KOPT-K1 (cell line): Measurements from ENCODE around the gene CADPS2.

Experiments used
- H3K27ac ChIP-seq: fragments of 200-600 bp; sonication (generic); 2 replicates; pipeline ENCODE4 v1.5.1; 2016; ENCODE audit warnings: antibody characterized with exemption, mild to moderate bottlenecking, low read depth, low read length; ENCODE audit not compliant: poor library complexity, severe bottlenecking
- H3K36me3 ChIP-seq: fragments of 200-600 bp; sonication (generic); 2 replicates; pipeline ENCODE4 v1.5.1; 2017; ENCODE audit warnings: antibody characterized with exemption, mild to moderate bottlenecking, low read length, moderate library complexity; ENCODE audit not compliant: insufficient read depth
- H3K9me3 ChIP-seq: fragments of 200-600 bp; sonication (generic); 2 replicates; pipeline ENCODE4 v1.5.1; 2017; ENCODE audit warnings: antibody characterized with exemption, low read length, mild to moderate bottlenecking; ENCODE audit not compliant: insufficient read depth, poor library complexity, severe bottlenecking

Gene CADPS2

DNA sequence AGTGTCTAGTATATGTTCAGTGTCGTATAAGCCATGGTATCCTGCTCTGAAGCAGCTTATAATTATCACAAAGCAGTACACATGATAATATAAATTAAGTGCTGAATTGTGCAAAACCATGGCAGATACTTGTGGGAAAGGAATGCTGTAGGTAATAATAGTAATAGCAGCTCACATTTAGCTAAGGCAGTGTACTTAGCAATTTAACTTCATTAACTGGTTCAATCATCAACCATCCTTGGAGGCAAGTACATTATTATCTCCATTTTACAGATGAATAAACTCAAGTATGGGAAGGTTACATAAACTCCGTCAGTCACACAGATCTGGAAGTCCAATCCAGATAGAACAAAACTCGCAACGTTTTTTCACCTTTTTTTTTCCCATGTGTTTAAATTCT lies 161.9 kb downstream of the CADPS2 start:
- no peaks in the 10 kb centered on the region for H3K9me3 ChIP-seq
- H3K36me3 ChIP-seq: no peaks in the 10 kb centered on the region
- no peak overlapping the region for H3K27ac ChIP-seq

DNA sequence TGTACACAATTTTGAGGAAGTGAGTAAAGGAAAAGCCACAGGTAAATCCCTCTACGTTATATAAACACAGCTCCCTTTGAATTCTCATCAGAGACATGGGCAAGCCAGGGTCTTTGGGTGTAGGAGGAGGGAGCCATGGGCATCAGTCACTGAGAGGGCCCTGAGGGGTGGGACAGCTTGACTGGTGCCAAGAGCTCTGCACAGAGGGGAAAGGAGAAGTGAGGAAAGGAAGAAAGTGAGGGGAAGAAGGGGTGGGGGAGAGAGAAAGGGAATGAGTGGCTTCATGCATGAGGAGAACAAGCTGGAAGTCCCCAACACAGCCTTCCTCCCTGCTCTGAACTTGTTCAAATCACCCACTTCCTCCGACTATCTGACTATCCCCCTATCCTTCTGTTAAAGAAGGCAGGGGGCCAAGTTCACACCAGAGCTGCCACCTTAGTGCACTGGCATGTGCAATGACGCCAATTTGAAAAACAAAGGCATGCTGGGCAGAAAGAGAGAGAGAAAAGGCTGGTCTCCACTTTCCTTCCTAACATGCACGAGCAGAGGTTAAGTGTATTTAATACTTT lies 167.2 kb downstream of the CADPS2 start:
- Histone ChIP-seq H3K36me3 (no peaks in the 10 kb centered on the region), H3K27ac (no peak overlapping the region), H3K9me3 (no peaks in the 10 kb centered on the region)

DNA sequence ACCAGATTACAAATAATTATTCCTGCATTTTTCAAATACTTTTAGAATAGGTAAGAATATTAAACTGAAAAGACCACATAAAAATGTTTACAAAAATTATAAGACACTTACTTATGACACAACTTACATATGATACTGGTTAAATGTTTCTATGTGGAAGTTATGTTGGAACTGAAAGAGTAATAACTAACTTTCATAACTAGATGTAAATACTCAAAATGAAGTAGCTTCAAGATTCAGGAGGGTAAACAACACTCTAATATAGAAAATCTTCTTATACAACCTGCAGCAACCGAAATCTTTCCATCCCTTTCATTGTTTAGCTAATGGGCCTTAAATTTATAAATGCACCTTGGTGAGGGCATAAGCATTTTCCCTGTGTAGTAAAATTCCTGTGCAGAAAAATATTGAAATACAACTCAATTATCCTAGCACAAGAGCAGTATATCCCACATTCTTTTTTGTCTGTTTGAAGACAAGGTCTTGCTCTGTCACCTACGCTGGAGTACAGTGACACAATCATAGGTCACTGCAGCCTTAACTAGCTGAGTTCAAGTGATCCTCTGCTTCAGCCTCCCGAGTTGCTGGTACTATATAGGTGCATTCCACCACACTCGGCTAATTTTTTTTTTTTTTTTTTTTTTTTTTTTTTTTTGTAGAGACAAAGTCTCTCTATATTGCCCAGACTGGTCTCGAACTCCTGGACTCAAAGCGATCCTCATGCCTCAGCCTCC lies 168.7 kb downstream of the CADPS2 start:
- Histone ChIP-seq H3K27ac (no peak overlapping the region), H3K36me3 (no peaks in the 10 kb centered on the region), H3K9me3 (no peaks in the 10 kb centered on the region)

DNA sequence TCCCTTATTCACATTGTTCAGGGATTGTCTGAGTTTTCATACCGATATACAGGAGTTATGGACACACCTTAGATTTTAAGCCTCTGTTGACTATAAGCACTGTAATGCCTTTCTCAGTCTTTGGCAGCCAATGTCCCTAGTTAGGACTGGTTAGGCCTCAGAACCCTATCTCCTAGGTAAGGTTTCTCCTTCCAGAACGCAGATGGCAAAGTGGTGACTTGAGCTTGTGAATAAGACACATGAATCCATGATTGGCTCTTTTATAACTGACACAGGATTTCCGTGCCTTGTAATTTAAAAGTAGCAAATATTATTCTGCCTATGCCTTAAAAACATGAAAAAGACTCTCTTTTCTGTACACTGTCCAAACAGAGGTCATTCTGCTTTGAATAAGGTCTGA lies 171.1 kb downstream of the CADPS2 start:
- H3K27ac ChIP-seq: no peak overlapping the region
- H3K36me3 ChIP-seq: no peaks in the 10 kb centered on the region
- no peaks in the 10 kb centered on the region for H3K9me3 ChIP-seq

DNA sequence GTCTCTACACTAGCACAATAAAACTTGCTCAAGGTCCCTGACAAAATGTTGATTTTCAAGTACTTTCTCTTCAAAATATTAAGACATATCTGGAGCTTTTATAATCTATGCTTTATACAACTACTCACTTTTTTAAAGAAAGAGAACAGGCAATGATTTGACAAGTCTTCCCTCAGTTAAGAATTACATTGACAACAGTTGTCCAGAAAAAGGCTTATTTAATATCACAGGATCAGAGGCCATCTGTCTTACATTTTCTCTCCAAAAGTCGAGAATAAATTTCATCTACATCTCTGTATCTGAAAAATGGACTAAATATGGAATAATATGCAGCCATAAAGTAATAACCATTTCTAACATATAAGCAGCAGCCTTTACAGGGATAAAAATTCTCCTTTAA lies 175.3 kb downstream of the CADPS2 start:
- Histone ChIP-seq H3K9me3 (no peaks in the 10 kb centered on the region), H3K27ac (no peak overlapping the region), H3K36me3 (no peaks in the 10 kb centered on the region)

DNA sequence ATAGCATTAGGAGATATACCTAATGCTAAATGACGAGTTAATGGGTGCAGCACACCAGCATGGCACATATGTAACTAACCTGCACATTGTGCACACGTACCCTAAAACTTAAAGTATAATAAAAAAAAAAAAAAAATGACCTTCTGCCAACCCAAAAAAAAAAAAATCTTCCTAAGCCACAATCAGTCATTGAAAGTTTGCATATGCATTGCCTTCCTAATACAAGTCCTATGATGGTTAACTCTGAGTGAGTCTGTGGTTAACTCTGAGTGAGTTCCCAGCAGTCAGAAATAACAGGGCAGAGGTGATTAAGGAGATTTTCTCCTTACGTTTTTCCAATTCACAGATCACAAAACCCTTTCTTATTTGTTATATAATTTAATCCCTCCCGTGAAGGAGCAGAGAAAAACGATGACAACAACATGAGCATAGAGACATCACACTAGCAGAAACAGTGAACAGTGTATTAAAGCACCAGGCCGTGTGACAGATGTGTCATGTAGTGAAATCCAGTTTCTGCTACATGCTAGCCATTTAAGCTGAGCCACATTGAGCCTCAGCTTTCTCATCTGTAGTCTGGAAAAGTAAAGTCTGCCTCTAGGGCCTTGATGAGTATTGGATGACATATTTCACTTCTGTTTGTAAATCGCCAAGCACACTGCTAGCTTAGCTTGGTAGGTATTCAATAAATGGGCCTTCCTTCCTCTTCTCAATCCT lies 176.2 kb downstream of the CADPS2 start:
- H3K9me3 ChIP-seq: no peaks in the 10 kb centered on the region
- no peaks in the 10 kb centered on the region for H3K36me3 ChIP-seq
- no peak overlapping the region for H3K27ac ChIP-seq

DNA sequence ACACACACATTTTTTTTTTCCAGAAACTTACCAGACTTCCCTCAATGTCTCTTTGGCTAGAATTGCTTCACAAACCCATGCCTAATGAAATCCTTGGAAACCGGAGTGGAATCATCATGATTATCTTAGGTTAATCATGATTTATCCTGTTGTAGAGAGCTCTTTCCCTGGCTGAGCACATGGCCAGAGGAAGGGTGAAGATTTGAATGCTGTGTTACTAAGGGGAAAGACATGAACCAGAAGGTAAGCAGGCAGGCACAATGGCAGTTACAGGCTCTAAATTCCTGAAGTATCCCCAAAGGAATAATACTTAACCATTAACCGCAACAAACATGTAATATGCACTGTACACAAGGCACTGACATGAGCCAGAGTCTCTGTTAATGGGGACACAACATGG lies 179.4 kb downstream of the CADPS2 start:
- Histone ChIP-seq H3K9me3 (no peaks in the 10 kb centered on the region), H3K27ac (no peak overlapping the region), H3K36me3 (no peaks in the 10 kb centered on the region)

DNA sequence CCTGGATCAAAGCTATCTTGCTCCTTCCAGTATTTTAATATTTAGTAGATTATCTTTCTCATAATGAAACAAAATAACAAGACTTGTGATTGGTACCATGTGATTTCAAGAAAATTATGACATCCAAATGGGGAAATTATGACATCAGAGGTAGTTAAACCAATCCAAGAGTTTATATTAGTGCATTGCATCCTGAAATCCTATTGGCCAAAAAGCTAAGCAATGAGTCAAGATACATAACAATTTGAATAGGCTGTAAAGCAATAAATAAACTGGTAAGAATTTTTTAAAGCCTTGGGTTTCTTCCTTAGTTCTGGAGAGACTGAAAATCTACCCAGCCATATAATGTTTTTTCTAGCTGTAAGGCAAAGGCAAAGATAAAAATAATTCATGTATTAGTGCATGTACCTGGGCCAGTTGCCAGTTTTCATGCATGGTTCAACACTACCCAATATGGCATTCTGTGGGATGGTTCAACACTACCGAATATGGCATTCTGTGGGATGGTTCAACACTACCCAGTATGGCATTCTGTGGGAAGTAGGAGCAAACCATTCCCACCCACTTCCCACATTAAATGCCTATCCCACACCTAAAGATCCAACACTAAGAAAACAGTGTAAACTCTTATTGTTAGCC lies 183.3 kb downstream of the CADPS2 start, which contains the start of gene RNF148:
TSS of gene RNF148 (minus strand) at position 51 of the 639 bp plus-strand sequence. CDS start 172 bp downstream, outside the sequence.
- Histone ChIP-seq H3K27ac (no peak within 1 kb of the TSS), H3K9me3 (no peaks in the 10 kb centered on the region), H3K36me3 (no peaks in the 10 kb centered on the region)

DNA sequence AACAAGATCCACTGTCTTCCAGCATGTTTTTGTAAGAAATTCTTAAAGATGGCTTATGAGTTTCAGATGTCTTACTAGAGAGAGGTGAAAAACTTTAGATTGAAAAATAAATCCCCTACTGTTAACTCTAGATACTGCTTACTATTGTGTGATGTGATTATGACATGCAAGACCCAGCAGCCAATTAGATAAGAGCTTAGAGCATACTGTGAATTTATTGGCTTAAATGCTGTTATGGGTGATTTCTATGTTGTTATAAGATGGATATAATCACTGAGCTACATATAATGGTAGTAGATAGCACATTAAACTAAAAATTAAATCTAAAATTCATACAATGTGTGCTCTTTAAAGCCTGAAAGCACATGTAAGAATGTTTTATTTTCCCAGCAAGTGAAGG lies 187.2 kb downstream of the CADPS2 start, which contains the start of gene RNF133:
TSS of gene RNF133 (minus strand) at position 101 of the 400 bp plus-strand sequence. CDS start 199 bp downstream, outside the sequence.
- H3K9me3 ChIP-seq: no peaks in the 10 kb centered on the region
- no peak within 1 kb of the TSS for H3K27ac ChIP-seq
- no peaks in the 10 kb centered on the region for H3K36me3 ChIP-seq

DNA sequence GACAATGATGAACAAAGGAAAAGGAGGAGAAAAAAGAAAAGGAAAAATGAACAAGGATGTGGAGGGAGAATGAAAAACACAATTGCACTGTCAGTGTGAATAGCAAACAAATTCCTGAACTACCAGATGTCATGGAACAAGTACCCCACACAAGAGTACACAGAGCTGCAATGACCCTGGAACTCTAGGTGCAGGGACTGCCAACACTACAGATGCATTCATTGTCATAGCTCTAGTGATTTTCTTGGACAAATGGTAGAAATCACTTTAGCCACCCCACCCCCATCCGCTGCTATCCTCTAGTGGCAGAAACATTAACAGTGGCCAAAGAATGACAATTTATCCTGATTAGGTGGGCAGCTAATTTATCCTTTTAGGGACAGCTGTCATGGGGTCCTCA lies 190.4 kb downstream of the CADPS2 start:
- Histone ChIP-seq H3K9me3 (no peaks in the 10 kb centered on the region), H3K27ac (no peak overlapping the region), H3K36me3 (no peaks in the 10 kb centered on the region)

DNA sequence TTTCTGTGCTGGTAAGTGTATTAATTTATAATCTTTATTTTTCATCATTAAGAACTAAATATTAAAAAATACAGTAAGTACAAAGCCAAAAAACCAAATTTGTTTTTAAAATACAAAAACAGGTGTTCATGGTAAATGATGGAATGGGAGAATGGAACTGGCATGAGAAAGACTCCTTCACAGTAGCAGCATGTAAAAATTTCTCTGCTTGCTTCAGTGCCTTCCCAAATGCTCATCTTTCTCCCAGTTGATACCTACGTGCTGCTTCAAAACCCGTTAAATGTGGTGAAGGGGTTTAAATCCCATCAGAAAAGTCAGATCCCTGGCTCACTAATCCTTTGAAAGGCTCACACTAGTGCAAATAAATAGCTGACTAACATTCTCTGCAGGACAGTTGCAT lies 191.6 kb downstream of the CADPS2 start:
- no peak overlapping the region for H3K27ac ChIP-seq
- H3K36me3 ChIP-seq: no peaks in the 10 kb centered on the region

DNA sequence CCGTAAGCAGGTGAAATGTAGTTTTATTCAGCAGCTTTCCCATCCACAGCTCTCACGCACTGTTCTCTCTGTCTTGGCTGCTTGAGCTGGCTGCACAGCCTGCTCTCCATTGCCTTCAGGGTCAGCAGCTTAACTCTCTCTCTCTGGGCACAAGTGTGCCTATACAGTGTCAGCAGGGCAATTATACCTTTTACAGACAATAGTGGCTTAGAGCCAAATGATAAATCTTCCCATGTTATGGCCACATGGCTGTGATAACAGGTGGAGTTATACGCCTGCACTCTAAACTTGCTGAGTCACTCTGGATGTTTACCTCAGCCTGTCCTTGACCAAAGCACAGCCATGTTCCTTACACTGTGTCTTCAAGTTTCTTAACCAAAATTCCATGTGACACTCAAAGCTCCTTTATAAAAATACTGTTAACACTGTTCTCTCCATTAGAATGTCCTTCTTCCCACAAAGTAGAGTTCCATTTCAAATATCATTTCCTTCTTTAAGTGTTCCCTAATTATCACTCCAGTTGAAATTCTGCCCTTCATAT lies 193.4 kb downstream of the CADPS2 start:
- Histone ChIP-seq H3K27ac (no peak overlapping the region), H3K36me3 (no peaks in the 10 kb centered on the region), H3K9me3 (no peaks in the 10 kb centered on the region)

More for the DNA sequence above, 191.6 kb downstream of the CADPS2 start:
- no peaks in the 10 kb centered on the region for H3K9me3 ChIP-seq

DNA sequence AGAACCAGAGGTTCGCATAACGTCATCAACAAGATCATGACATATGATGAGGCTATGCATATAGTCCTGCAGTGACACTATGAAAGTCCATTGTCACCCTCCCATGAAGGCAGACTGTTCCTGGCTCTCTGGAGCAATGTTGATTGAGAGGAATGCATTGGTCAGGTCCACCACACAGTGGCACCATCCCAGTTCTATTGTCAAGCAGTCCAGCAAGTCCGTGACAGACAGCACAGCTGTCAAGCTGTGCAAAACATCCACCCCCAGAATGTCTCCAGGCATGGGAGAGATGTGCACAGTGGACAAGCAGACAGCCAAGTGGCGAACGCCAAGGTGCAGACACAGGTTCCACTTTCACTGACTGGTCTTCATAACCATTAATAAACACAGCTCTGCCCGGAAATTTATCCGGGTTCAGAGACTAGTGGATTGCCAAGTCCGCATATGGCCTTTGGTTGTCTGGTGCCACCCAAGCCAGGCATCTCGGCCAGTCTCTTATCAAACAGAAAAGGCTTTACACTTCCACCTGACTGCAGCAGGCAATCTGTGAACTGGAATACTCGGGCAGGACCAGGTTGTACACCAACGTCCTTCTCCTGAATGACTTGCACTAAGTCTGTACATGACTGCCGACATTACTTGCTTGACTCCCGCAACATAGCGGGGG lies 194.6 kb downstream of the CADPS2 start:
- H3K27ac ChIP-seq: no peak overlapping the region

DNA sequence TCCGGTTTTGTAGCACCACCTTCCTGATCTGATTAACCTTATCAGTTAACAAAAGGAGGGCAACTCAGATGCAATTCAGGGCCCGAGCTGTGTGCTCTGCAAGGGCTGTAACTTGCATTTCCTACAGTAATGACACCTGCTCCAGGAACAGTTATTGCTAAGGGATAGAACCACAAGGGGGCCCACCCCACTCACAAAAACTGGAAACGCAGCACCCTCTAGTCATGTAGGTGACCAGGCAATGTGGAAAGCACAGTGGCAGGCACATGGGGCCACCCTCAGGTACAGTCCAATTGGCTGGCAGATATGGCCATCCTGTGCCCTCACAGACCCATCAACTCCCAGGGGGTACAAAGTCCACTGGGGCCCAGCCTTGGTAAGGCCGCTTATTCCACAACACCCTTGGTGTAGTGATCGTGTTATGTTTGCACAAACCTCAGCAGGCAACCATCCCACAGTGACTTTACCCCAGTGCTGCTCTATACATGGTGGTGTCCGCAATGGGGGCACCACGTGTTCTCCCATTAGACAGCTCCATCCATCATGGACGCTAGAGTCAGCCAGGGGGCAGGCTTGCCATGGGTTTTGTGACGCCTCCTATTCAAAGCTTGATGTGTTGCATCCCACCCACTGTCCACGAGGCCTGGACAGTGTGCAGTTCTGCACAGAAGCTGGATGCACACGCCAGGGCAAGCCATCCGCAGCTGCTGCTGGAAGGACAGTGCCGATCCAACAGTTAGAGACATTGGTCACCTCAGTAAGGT lies 196.7 kb downstream of the CADPS2 start:
- H3K36me3 ChIP-seq: no peaks in the 10 kb centered on the region
- H3K9me3 ChIP-seq: no peaks in the 10 kb centered on the region
- no peak overlapping the region for H3K27ac ChIP-seq

More for the DNA sequence above, 194.6 kb downstream of the CADPS2 start:
- Histone ChIP-seq H3K36me3 (no peaks in the 10 kb centered on the region), H3K9me3 (no peaks in the 10 kb centered on the region)
